GM21390 (cell line): ENCODE results near the gene SPCS2.
A peak's percentile ranks its signal among the peaks of the same experiment; 100 is the strongest.
"Not testable (repeated sequence)": the region's sequence is repeated elsewhere in the genome, so short reads cannot be mapped to it uniquely, and the experiment has no call there.

Experiments
- ATAC-seq: cut with Tn5 transposase; IDR thresholded peaks from one replicate; pipeline ENCODE4 v1.9.1; 2021; ENCODE audit not compliant: unreplicated experiment

SPCS2 gene

DNA sequence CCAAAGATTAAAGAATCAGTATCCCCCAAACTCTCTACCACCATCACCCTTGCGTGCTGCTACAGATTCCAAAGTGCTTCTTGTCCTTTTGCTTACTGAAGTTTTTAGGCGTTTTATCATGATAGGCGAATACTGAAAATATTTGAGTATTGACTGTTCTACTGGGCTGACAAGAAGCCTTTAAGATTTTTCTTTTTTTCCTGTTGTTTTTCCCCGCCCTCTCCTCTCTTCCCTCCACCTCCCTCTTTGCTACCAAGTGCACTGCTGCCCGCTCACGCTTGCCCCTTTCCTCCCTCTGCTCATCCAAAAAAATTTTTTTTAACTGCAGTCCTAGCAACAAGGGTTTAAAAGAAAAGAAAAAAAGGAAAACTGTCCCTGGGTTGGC lies 679 bp downstream of the SPCS2 start:
- no peak for ATAC-seq

DNA sequence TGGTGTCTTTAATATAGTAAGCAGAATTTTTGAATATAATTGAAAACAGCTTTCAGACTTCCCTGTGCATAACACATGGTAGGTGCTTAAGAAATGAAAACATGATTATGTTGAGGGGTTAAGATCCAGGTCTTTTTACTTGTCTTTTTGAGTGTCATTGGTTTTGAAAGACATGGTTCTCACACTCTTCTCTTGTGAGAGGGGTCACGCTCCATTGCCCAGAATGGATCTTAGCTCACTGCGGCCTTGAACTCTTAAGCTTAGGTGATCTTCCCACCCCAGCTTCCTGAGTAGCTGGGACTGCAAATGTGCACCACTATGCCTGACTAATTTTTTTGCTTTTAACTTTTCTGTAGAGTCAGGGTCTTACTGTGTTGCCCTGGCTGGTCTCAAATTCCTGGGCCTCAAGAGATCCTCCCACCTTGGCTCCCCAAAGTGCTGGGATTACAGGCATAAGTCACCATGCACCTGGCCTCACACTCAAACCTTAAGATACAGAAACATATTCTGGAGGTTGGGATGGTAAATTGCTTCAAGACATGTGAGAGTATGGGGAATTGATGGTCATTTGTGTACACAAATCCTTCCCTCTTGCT lies 1.4 kb downstream of the SPCS2 start:
- ATAC-seq: no peak

DNA sequence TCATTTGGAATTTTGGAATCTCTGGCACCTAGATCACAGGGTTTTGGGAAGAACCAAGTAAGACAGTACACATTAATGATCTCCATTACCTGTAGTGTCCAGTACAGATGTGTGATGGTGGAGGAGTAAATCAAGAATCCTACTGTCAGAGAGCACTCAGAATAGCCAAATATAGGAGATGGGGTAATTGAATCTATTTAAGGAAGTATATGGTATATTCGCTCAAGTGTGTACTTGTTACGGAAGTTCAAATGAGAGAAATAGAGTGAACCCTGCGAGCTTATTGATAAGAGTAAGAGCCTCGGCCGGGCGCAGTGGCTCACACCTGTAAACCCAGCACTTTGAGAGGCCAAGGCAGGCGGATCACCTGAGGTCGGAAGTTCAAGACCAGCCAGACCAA lies 2.2 kb downstream of the SPCS2 start:
- no peak for ATAC-seq

DNA sequence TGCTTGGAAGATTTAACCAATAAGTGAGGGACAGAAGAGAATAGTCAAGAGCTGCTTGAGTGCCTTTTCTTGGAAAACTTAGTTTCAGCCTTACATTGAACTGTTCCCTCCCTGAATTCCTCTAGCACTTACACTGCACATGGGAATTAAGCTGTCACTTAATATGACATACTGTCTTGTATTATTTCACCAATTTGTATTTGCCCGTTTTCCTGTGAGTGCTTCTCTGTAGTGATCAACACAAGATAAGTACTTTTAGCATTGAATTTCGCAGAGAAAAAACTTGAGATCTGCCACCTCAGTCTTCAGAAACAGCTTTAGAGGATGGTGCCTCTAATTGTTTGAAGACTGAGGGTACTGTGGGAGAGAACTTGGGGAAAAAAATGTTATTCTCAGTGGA lies 3.7 kb downstream of the SPCS2 start:
- ATAC-seq: no peak

DNA sequence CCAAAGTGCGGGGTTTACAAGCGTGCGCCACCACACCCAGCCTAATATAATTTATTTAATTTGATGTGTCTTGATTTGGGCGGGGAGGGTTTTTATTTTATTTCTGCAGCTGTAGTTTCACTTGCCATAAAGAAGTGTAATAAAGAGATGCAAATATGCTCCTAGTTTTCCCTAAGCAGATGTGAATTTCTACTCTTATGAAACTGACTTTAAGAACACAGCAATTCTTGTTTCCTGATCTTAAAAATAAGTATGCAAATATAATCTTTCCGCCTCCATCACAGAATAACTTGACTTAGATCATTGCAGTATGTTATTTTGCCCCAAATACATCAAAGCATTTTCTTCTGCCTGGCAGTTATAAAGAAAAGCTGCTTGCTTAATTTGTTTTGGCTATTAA lies 4.4 kb downstream of the SPCS2 start:
- no peak for ATAC-seq

DNA sequence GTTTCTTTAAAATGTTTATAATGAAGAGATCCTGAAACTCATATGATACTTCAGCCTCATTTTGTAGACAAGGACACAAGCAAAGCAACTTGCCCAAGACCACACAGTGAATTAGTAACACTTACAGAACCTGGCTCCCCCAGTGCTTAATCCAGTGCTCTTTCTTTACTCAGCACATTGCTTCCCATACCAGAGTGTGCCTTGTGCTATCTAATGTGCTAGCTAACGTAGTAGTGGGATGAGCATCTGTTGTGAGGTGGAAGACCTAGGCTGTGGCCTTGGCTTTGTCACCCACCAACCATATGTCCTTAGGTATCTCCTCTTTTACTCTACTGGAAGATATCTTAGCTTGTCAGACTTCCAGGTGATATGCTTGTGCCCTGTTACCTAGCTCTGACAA lies 5.1 kb downstream of the SPCS2 start:
- ATAC-seq: no peak

DNA sequence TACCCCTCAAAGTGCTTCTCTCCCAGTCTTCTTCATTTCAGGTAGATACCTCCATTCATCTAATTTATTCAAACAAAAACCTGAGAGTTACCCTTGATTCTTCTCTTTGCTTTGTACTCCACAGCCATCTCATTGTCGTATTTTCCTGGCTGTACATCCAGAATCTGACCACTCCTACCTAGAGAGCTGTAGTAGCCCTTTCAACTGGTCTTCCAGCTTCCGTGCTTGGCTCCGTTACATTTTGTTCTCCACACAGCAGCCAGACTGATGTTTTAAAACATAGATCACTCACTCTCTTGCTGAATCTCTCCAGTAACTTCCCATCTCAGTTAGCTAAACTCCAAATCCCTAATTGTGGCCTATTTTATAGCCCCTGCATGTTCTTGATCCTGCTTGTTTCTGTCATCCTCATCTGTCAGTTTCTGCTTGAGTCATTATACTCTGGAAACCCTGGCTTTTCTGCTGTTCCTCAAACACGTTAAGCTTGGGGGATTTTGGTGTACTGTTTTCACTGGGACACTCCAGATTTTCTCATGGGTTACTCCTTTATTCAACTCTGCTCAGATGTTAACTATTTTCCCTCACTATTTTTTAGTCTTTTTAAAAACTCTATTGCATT lies 7.4 kb downstream of the SPCS2 start:
- ATAC-seq: no peak

DNA sequence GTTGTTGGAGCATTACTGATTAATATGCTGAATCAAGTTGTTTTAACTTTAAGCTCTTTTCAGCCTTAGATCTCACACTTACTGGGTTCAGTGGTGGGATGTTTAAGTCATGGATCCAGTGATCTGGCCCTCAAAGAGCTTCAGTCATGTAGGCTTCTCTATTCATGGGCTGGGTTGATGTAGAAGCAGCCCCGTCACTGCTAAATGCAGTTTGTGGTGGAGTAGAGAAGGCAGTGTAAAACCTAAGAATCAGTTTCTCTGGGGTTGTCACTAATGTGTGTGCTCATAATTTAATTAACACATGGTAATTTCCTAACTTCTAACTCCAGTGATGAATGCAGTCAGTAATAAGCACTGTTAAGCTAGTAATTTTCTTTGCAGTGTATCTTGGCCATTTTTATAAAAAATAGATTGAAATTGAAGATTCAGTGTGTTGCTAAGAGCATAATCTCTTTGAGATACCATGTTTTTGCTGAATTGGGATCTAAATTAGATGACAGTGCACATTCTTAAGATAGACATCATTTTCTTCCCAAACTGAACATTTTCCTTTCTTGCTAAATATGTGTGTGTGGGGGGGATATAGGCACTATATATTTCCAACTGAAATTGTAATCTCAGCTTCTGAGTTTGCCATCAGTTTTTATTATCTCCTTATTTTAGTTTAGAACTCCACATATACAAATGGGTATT lies 9.0 kb downstream of the SPCS2 start:
- ATAC-seq: no peak

DNA sequence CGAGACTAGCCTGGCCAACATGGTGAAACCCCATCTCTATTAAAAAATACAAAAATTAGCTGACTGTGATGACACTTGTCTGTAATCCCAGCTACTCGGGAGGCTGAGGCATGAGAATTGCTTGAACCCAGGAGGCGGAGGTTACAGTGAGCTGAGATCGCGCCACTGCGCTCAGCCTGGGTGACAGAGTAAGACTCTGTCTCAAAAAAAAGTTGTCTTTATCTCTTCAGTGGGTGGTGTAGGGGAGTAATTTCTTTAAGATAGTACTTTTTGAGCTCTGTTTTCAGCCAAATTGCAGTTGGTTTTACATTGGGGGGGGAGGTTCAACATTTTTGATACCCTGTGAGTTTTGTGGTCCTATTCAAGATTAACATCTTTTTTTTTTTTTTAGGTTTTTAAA lies 11.1 kb downstream of the SPCS2 start:
- ATAC-seq: not testable (repeated sequence)

DNA sequence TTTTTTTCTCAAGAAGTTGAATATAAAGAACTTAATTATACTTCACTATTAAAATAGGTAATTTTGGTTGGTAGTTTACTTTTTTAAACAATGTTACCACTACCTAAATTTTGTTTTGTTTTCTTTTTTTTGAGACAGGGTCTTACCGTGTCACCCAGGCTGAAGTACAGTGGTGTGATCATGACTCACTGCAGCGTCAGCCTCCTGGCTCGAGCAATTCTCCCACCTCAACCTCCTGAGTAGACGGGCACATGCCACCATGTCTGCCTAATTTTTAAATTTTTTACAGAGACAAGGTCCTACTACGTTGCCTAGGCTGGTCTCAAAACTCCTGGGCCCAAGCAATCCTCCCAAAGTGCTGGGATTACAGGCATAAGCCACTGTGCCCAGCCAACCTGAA lies 17.6 kb downstream of the SPCS2 start:
- no peak for ATAC-seq

DNA sequence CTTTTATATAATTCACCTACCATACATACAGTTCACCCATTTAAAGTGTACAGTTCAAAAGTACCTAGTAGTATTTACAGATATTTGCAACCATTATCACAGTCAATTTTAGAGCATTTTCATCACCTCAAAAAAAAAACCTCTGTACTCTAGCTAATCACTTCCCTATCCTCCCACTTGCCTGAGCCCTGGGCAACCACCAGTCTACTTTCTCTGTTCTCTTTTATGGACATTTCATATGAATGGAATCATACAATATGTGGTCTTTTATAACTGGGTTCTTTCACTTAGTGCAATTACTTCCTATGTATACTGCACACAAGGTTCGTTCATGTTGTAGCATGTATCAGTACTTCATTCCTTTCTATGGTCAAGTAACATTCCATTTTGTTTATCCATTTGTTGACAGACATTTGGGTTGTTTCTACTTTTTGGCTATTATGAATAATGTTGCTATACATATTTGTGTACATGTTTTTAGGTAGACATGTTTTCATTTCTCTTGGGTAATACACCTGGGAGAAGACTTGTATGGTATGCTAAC lies 21.9 kb downstream of the SPCS2 start:
- ATAC-seq: no peak

DNA sequence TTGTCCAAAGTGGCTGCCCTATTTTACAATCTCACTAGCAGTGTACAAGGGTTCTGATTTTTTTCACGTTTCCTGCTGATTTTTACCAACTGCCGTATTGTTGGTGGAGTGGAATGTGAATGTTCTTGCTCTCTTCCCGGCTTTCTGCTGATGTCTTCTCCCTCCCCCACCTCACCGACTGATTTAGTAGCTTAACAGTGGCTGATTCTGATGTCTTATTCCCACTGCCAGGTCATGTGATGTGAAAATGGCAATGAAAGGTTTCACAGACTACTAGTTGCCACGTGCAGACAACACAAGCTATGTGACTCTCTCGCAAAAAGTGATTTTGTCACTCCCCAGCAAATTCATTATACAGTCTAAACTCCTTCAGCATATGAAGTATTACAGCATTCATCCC lies 22.4 kb downstream of the SPCS2 start:
- no peak for ATAC-seq

DNA sequence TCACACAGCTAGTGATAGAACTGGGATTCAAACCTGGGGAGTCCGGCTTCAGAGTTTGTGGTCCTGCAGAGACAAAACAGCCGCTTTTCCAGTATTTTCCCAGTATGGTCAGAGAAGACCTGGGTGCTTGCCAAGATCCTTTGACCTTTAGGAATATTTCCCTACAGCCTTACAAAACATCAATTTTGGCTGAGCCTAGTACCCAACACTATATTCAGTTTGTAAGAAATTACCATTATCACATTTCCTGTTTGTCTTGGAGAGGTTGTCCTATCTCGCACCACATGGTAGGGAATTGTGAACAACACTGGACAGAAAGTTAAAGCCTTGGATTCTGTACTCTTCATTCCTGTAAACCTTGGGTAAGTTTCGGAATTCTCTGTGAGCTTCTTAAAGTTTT lies 29.0 kb downstream of the SPCS2 start:
- no peak for ATAC-seq

DNA sequence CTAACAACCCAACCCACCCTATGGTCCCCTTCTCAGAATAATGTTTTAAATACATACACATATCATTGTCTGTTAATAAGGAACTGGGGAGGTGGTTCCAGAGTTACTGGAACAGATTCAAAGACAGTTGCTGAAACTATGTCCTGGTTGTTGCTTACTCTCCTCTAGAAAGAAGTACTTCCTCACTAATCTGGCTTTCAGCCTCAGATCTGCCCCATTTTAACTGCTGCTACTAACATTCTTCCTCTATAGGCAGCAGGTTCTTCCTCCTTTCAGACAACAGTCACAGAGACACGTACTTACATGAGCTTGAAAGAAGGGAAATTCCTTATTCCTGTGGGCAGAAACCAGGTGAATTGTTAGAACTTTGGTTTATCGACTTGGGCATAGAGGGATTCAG lies 31.6 kb downstream of the SPCS2 start:
- no peak for ATAC-seq

DNA sequence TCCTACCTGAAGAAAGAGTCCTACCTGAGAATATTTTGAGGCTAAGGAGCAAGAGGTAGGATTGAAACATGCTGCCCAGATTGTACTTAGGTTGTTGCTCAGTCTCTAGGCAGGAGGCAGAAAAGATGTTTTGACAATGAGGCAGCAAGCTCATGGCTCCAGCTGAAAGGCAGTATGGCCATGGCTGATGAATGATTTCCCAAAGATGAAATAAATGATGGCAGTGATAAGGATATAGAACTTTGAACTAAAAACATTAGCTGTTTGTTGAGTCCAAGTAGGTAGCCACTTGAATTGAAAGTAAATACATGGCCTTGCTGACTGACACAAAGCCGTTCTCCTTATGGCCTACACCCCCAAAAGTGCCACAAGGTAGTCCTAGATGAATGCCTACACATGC lies 32.8 kb downstream of the SPCS2 start:
- ATAC-seq: no peak

DNA sequence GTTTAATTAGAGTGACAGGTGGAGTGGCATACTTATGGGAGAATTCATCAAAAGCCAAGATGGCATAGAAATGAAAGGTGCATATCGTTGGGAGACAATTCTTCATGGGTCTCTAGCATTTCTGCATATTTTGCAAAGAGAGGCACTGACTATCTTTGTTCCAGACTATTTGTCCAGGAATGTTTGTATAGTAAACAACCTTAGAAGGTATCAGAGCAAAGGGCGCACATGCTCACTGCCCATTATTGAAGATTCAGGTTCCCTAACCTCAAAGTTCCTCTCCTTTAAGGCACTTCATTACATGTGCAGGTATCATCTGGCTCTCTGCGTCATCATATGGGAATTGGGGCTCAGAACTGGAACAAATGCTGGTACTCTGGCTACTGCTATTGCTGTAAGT lies 35.0 kb downstream of the SPCS2 start:
- ATAC-seq: no peak

DNA sequence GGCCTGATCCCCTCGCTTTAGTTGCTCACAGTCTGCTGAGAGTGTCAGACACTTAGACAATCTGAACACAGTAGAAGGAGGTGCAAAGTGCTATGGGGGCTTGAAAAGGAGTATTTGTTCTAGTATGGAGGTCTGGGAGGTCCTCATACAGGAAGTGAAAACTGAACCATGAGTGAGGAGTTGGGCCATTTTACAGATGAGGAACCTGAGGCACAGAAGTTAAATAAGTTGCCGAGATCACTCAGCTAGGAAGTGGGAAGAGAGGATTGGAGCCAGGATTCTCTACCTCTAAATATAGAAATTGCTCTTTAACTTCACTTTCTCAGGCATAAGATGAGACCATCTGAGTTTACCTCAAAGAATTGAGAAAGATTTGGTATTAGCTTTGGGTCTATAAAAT lies 35.7 kb downstream of the SPCS2 start:
- no peak for ATAC-seq

DNA sequence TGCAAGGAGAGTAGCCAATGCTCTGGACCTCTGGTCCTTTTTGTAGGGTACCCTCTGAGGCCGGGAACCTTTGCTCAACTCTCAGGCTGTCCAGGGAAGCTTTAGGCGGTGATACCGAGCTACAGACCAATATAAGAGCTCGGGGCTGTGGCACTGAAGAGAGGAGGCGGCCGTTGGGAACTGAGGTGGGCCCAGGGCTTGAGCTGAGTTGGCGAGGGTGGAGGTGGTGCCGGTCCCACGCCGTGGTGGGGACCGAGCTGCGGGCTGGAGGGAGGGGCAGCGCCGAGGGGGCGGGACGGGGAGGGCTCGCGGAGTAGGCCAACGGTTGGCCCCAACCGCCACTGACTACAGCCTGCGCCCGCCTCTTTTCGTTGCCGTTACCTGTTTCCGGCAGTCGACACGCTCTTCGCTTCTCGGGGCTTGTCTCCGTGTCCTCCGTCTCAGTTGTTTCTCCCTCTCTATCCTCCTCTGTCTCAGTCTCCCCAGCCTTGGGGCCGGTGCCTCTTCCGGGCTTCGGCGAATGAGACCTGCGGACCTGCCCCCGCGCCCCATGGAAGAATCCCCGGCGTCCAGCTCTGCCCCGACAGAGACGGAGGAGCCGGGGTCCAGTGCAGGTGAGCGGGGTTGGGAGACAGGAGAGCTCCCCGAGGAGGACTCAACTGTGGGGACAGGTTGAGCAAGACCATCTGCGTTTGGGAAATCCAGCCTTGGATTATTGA lies 39.6 kb downstream of the SPCS2 start, which contains the start of gene NEU3:
Gene NEU3 (plus strand): TSS at position 393 of the 719 bp plus-strand sequence. CDS start 128 bp downstream, at position 521.
- ATAC-seq: peak; percentile 85

DNA sequence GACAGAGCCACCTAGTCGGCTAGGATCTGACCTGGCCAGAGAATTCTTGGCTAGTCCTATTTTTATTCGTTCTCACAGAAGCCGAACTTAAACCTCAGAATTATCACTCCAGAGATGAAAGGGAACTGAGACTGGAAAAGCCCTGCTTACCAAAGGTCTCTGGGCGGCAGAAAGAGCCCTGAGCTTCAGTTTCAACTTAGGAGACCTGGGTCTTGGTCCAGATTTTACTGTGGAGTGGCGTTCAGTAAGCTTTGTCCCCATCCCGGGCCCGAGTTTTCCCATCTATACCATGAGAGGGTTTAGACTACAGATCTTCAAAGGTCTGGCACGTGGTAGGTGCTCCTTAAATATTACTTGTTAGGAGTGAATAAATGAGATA lies 40.2 kb downstream of the SPCS2 start:
- no peak for ATAC-seq

DNA sequence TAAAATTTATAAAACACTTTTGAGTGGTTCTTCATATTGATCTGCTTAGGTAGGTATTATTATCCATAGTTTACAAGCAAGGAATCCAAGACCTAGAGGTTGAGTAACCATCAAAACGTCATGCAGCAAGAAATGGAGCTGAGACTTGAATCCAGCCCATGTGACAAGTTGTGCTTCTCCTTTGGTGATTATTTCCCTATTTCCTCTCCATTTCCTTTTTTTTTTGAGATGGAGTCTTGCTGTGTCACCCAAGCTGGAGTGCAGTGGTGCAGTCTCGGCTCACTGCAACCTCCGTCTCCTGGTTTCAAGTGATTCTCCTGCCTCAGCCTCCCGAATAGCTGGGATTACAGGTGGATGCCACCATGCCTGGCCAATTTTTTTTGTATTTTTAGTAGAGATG lies 41.1 kb downstream of the SPCS2 start:
- ATAC-seq: not testable (repeated sequence)

DNA sequence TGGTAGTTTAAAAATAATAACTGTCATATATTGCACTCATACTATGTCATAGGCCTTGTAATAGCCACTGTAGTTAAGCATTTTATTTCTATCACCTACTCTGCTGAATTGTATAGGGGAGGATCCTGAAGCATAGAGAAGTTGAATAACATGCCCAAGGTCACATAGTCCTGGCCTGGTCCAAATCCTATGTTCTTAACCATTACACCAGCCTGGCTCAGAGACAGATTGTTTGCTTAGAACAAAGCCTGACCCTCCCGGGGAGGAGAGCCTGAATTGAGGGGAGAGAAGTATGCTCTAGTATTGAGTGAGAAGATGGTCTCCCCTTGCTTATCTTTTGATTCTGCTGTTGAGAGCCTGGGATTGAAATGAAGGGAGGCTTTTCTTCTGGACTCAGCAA lies 41.9 kb downstream of the SPCS2 start:
- no peak for ATAC-seq

DNA sequence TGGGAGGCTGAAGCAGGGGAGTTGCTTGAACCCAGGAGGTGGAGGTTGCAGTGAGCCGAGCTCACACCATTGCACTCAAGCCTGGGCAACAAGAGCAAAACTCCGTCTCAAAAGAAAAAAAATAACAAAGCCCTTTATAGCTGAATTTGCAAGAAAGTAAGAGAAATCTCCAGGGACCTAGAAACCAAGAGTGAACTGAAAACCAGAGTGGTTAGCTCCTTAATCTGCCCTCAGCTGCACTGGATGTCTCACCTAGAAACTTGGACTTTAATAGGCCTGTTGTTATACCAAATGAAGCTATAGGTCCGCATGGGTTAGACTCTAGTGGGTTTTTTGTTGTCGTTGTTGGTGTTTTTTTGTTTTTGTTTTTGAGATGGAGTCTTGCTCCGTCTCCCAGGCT lies 43.8 kb downstream of the SPCS2 start:
- ATAC-seq: no peak
